Astrocyte (in vitro differentiated cells and primary cell): ENCODE results near the gene HS3ST1. TPM values are rescaled to one million over a fixed set of nuclear protein-coding genes. Genes with fewer than 3 reads are reported as not detected.

ENCODE experiments used
- DNase-seq: peaks from one replicate; pipeline ENCODE4 v3.0.0-alpha.2; 2010; ENCODE audit warnings: low read depth
- FAIRE-seq: peaks from 2 replicates; lab custom pipeline; 2011; peaks lifted over from hg19 to GRCh38; lab: Jason Lieb, UNC
- H2AFZ ChIP-seq: 2 replicates; pipeline ENCODE4 v1.6.0; 2012; ENCODE audit warnings: low read depth, low read length, inconsistent platforms
- H3K27ac ChIP-seq: 2 replicates; pipeline ENCODE4 v1.5.1; 2011; ENCODE audit warnings: low read depth, low read length, inconsistent platforms
- H3K27me3 ChIP-seq: 2 replicates; pipeline ENCODE4 v1.6.0; 2011; ENCODE audit warnings: low read length, inconsistent platforms; ENCODE audit not compliant: insufficient read depth
- H3K36me3 ChIP-seq: 2 replicates; pipeline ENCODE4 v1.5.1; 2011; ENCODE audit warnings: low read length, inconsistent platforms; ENCODE audit not compliant: insufficient read depth
- H3K4me1 ChIP-seq: 2 replicates; pipeline ENCODE4 v1.5.1; 2011; ENCODE audit warnings: low read length, inconsistent platforms; ENCODE audit not compliant: insufficient read depth
- H3K4me2 ChIP-seq: 2 replicates; pipeline ENCODE4 v1.6.0; 2012; ENCODE audit warnings: low read length, inconsistent platforms
- H3K4me3 ChIP-seq: 2 replicates; pipeline ENCODE4 v1.5.1; 2011; ENCODE audit warnings: low read depth, mild to moderate bottlenecking, low read length, inconsistent platforms; ENCODE audit not compliant: insufficient read depth
- H3K79me2 ChIP-seq: 2 replicates; pipeline ENCODE4 v1.6.0; 2012; ENCODE audit warnings: mild to moderate bottlenecking, low read length, inconsistent platforms; ENCODE audit not compliant: insufficient read depth
- H3K9ac ChIP-seq: 2 replicates; pipeline ENCODE4 v1.6.0; 2012; ENCODE audit warnings: mild to moderate bottlenecking, low read length, inconsistent platforms
- H3K9me3 ChIP-seq: 2 replicates; pipeline ENCODE4 v1.5.1; 2012; ENCODE audit warnings: low read depth, mild to moderate bottlenecking, low read length, inconsistent platforms; ENCODE audit not compliant: insufficient read depth
- H4K20me1 ChIP-seq: 2 replicates; pipeline ENCODE4 v1.6.0; 2012; ENCODE audit warnings: low read length, inconsistent platforms; ENCODE audit not compliant: insufficient read depth
- H3K27ac Mint-ChIP-seq: one replicate; pipeline ENCODE4 v1.8.0; 2021; ENCODE audit warnings: mild to moderate bottlenecking, mixed read lengths; ENCODE audit not compliant: unreplicated experiment
- H3K27me3 Mint-ChIP-seq: one replicate; pipeline ENCODE4 v1.8.0; 2021; ENCODE audit warnings: low read depth, mixed read lengths; ENCODE audit not compliant: unreplicated experiment
- H3K36me3 Mint-ChIP-seq: one replicate; pipeline ENCODE4 v1.8.0; 2021; ENCODE audit warnings: low read depth, mixed read lengths; ENCODE audit not compliant: unreplicated experiment
- H3K4me1 Mint-ChIP-seq: one replicate; pipeline ENCODE4 v1.8.0; 2021; ENCODE audit warnings: low read depth, mixed read lengths; ENCODE audit not compliant: unreplicated experiment
- H3K4me3 Mint-ChIP-seq: one replicate; pipeline ENCODE4 v1.8.0; 2021; ENCODE audit warnings: mild to moderate bottlenecking, moderate library complexity, mixed read lengths; ENCODE audit not compliant: unreplicated experiment
- H3K9me3 Mint-ChIP-seq: one replicate; pipeline ENCODE4 v1.8.0; 2021; ENCODE audit warnings: mild to moderate bottlenecking, mixed read lengths; ENCODE audit not compliant: unreplicated experiment
- EZH2 ChIP-seq: IDR thresholded peaks from 2 replicates; pipeline ENCODE4 v1.6.1; 2012; ENCODE audit warnings: mild to moderate bottlenecking, low read length, inconsistent platforms; ENCODE audit not compliant: insufficient read depth
- total RNA-seq: library from RNA; stranded (reverse); gene quantifications from 2 replicates; pipeline ENCODE4 v1.2.1, GENCODE V29; 2021
- TF ChIP-seq, protein P1 (sequence below): IDR thresholded peaks from 2 replicates; pipeline ENCODE4 v1.5.1; 2011; ENCODE audit warnings: low read depth, mild to moderate bottlenecking, inconsistent platforms, low read length, moderate library complexity; ENCODE audit not compliant: insufficient read depth

The HS3ST1 gene
- total RNA-seq, 1 donor from 2014 or later, result 0.18 TPM

DNA sequence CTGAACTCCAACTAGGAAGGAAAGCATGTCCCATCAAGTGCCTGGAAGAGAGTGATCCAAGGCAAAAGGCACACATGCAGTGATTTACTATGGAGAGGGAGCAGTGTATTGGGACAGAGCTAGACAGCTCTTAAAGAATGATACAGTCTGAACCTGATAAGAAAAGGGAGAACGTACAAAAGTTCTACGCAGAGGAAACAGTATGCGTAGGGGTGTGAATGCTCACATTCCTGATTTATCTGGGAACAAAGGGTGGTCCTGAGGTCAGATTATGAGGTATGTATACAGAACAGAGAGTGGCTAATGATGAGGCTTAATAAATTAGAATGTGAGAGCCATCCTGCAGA, 12.0 kb downstream of the HS3ST1 start:
- no peak for FAIRE-seq
- Mint-ChIP-seq H3K27me3 (peaks cover 15% of the 10 kb centered on the region), H3K9me3 (peaks cover 2% of the 10 kb centered on the region), H3K4me3 (no peak overlapping the region), H3K27ac (no peak overlapping the region), H3K36me3 (no peaks in the 10 kb centered on the region), H3K4me1 (peaks cover 9% of the 10 kb centered on the region)
- Histone ChIP-seq H3K27ac (no peak overlapping the region), H3K4me3 (no peak overlapping the region), H2AFZ (no peak overlapping the region), H3K9me3 (no peaks in the 10 kb centered on the region), H3K4me1 (peaks cover 5% of the 10 kb centered on the region), H3K36me3 (no peaks in the 10 kb centered on the region), H3K27me3 (no peaks in the 10 kb centered on the region), H3K79me2 (no peaks in the 10 kb centered on the region), H3K4me2 (no peak overlapping the region), H4K20me1 (no peaks in the 10 kb centered on the region), H3K9ac (no peak overlapping the region)
- DNase-seq, result no peak
- no peak for TF ChIP-seq EZH2
- TF ChIP-seq, protein P1, sequence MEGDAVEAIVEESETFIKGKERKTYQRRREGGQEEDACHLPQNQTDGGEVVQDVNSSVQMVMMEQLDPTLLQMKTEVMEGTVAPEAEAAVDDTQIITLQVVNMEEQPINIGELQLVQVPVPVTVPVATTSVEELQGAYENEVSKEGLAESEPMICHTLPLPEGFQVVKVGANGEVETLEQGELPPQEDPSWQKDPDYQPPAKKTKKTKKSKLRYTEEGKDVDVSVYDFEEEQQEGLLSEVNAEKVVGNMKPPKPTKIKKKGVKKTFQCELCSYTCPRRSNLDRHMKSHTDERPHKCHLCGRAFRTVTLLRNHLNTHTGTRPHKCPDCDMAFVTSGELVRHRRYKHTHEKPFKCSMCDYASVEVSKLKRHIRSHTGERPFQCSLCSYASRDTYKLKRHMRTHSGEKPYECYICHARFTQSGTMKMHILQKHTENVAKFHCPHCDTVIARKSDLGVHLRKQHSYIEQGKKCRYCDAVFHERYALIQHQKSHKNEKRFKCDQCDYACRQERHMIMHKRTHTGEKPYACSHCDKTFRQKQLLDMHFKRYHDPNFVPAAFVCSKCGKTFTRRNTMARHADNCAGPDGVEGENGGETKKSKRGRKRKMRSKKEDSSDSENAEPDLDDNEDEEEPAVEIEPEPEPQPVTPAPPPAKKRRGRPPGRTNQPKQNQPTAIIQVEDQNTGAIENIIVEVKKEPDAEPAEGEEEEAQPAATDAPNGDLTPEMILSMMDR, result no peak

- H2AFZ ChIP-seq, result no peak overlapping the region
- peaks cover 4% of the 10 kb centered on the region for H3K4me1 Mint-ChIP-seq
- H3K79me2 ChIP-seq, result no peaks in the 10 kb centered on the region
- no peak for DNase-seq
- H3K4me3 ChIP-seq, result no peak overlapping the region
- peaks cover 15% of the 10 kb centered on the region for H3K27me3 Mint-ChIP-seq
- no peak for FAIRE-seq
- TF ChIP-seq, protein P1, result no peak
- TF ChIP-seq EZH2, result no peak
- H3K27ac Mint-ChIP-seq, result no peak overlapping the region
- peaks cover 2% of the 10 kb centered on the region for H3K9me3 Mint-ChIP-seq
- H3K9me3 ChIP-seq, result no peaks in the 10 kb centered on the region
- no peak overlapping the region for H3K4me3 Mint-ChIP-seq
- no peak overlapping the region for H3K4me2 ChIP-seq
- H3K36me3 Mint-ChIP-seq, result no peaks in the 10 kb centered on the region
- peaks cover 3% of the 10 kb centered on the region for H3K4me1 ChIP-seq
- H3K36me3 ChIP-seq, result no peaks in the 10 kb centered on the region
- H3K9ac ChIP-seq, result no peak overlapping the region
- H3K27me3 ChIP-seq, result no peaks in the 10 kb centered on the region
- H3K27ac ChIP-seq, result no peak overlapping the region
- H4K20me1 ChIP-seq, result no peaks in the 10 kb centered on the region
Observed at GRCh38 chr4:11416071-11416766, 12.5 kb downstream of the HS3ST1 start.

GRCh38 chr4:11415409-11416070, 13.2 kb downstream of the HS3ST1 start:
- peaks cover 2% of the 10 kb centered on the region for H3K9me3 Mint-ChIP-seq
- H3K36me3 Mint-ChIP-seq, result no peaks in the 10 kb centered on the region
- Histone ChIP-seq H3K4me3 (no peak overlapping the region), H3K4me2 (no peak overlapping the region), H3K79me2 (no peaks in the 10 kb centered on the region), H3K36me3 (no peaks in the 10 kb centered on the region), H3K27ac (no peak overlapping the region), H3K9ac (no peak overlapping the region), H3K27me3 (no peaks in the 10 kb centered on the region), H2AFZ (no peak overlapping the region), H4K20me1 (no peaks in the 10 kb centered on the region), H3K9me3 (no peaks in the 10 kb centered on the region), H3K4me1 (peaks cover 2% of the 10 kb centered on the region)
- no peak for DNase-seq
- FAIRE-seq, result no peak
- H3K4me1 Mint-ChIP-seq, result no peaks in the 10 kb centered on the region
- H3K27me3 Mint-ChIP-seq, result peaks cover 15% of the 10 kb centered on the region
- no peak for TF ChIP-seq EZH2
- H3K27ac Mint-ChIP-seq, result no peak overlapping the region
- H3K4me3 Mint-ChIP-seq, result no peak overlapping the region
